Midbrain (tissue), 1 donor: ENCODE measurements around the gene ARL5C.

Experiments
- DNase-seq: peaks from one replicate; lab custom pipeline; 2025; lab: John Stamatoyannopoulos, UW

Gene ARL5C

GRCh38 chr17:39165841-39166349, at the start of gene ARL5C:
Gene ARL5C (minus strand): TSS chr17:39166161. CDS start chr17:39165760, 401 bp downstream.
- DNase-seq, result no peak

GRCh38 chr17:39213852-39214251, 47.9 kb upstream of the ARL5C start:
- no peak for DNase-seq

GRCh38 chr17:39212841-39213480, 47.0 kb upstream of the ARL5C start:
- no peak for DNase-seq

GRCh38 chr17:39212195-39212810, 46.3 kb upstream of the ARL5C start:
- no peak for DNase-seq

GRCh38 chr17:39210093-39210434, 44.1 kb upstream of the ARL5C start:
- DNase-seq, result no peak

GRCh38 chr17:39209317-39210092, 43.5 kb upstream of the ARL5C start:
- DNase-seq, result peak; percentile 10

- no peak for DNase-seq
Measured at GRCh38 chr17:39208893-39209292, 42.9 kb upstream of the ARL5C start.

GRCh38 chr17:39208136-39208535, 42.2 kb upstream of the ARL5C start:
- no peak for DNase-seq

- DNase-seq, result no peak
Measured at GRCh38 chr17:39205112-39205526, 39.2 kb upstream of the ARL5C start.

- DNase-seq, result no peak
Measured at GRCh38 chr17:39204245-39204644, 38.3 kb upstream of the ARL5C start.

GRCh38 chr17:39200957-39201510, 35.1 kb upstream of the ARL5C start:
- DNase-seq, result no peak

- DNase-seq, result peak; percentile 93
Measured at GRCh38 chr17:39200070-39200879, 34.3 kb upstream of the ARL5C start, which contains the start of gene RPL19. Gene RPL19 (plus strand): TSS chr17:39200283. CDS start chr17:39200345, 62 bp downstream.

- DNase-seq, result no peak
Measured at GRCh38 chr17:39199820-39200069, 33.8 kb upstream of the ARL5C start.

- DNase-seq, result peak; percentile 14
Measured at GRCh38 chr17:39198186-39198566, 32.2 kb upstream of the ARL5C start.

GRCh38 chr17:39197380-39198185, 31.6 kb upstream of the ARL5C start, which contains the start of gene CACNB1:
Gene CACNB1 (minus strand): TSS chr17:39197669. CDS start chr17:39197495, 174 bp downstream.
- peak; percentile 48 for DNase-seq

GRCh38 chr17:39196808-39197291, 30.9 kb upstream of the ARL5C start:
- DNase-seq, result no peak

GRCh38 chr17:39196241-39196807, 30.4 kb upstream of the ARL5C start:
- no peak for DNase-seq

GRCh38 chr17:39195568-39196160, 29.7 kb upstream of the ARL5C start:
- DNase-seq, result peak; percentile 31

- DNase-seq, result peak; percentile 39
Measured at GRCh38 chr17:39194985-39195524, 29.1 kb upstream of the ARL5C start.
